Stimulated activated CD4-positive, alpha-beta T cell treated with anti-CD3 and anti-CD28 coated beads, Interleukin-12 subunit alpha, Interleukin-12 subunit beta, amount 100 ng/mL, for 48 hours (primary cell): ENCODE results near the gene AGO3.

ENCODE experiments used
- DNase-seq, 3 donors: peaks; one replicate each; pipeline ENCODE4 v3.0.0-alpha.2; 2020; ENCODE audit warnings: low read depth in 2 of 3, low spot score in 1 of 3

AGO3 gene

GRCh38 chr1:36094621-36095061 lies 163.7 kb downstream of the AGO3 start:
- DNase-seq, result no peak

DNA sequence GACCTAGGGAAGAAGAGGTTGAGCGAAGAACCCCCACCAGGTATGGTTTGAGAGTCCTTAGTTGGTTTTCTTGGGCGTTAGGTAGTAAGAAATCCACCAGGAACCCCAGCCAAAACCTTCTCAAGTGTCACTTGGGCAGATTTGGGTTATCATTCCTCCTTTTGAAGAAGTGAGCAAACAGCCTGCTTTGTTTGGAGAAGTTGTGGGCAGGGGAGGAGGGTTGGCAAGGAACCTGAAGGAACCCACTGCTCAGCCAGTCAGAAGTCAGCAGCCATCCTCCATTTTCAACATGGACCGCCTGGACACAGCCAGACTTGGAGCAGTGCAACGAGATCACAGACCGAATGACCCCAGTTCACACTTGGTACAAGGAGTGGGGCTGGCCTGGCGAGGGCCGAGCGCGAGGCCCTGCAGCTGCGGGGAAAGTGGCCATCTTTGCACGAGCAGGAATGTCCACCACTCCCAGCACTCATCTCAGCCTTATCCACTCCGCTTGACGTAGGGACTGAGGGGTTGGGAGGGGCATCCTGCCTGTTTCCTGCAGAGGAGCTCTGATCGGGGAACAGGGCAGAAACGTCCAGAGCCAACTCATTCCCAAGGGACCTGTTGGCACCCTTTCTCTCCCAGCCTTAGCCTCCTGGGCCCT lies 165.0 kb downstream of the AGO3 start:
- DNase-seq, result no peak

GRCh38 chr1:36096500-36097432 lies 165.9 kb downstream of the AGO3 start:
- DNase-seq, result no peak

GRCh38 chr1:36097693-36098585 lies 167.0 kb downstream of the AGO3 start:
- DNase-seq, result no peak

DNA sequence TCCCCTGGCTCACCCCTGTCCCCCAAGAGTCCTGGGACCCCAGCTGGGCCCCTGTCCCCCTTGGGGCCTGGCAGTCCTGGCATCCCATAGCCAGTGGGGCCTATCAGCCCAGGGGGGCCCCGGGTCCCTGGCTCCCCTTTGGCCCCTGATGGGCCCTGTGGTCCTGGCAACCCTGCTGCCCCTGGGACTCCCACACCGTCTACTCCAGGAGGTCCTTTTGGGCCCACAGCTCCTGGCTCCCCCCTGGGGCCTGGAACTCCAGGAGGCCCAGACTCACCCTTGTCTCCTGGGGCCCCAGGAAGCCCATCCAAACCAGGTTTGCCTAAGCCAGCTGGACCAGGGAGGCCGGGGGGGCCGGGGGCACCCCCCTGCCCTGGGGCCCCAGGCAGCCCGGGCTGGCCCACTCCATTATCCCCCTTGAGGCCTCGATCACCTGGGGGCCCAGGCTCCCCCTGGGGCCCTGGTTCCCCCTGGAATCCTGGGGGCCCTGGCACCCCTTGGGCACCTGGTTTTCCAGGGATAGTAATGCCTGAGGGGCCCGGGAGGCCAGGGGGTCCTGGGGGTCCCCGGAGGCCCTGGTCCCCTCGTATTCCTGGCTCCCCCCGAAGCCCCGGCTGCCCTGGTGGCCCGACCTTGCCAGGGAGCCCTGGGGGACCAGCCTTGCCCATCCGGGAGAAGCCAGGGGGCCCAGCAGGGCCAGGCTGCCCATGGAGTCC lies 167.9 kb downstream of the AGO3 start:
- no peak for DNase-seq

DNA sequence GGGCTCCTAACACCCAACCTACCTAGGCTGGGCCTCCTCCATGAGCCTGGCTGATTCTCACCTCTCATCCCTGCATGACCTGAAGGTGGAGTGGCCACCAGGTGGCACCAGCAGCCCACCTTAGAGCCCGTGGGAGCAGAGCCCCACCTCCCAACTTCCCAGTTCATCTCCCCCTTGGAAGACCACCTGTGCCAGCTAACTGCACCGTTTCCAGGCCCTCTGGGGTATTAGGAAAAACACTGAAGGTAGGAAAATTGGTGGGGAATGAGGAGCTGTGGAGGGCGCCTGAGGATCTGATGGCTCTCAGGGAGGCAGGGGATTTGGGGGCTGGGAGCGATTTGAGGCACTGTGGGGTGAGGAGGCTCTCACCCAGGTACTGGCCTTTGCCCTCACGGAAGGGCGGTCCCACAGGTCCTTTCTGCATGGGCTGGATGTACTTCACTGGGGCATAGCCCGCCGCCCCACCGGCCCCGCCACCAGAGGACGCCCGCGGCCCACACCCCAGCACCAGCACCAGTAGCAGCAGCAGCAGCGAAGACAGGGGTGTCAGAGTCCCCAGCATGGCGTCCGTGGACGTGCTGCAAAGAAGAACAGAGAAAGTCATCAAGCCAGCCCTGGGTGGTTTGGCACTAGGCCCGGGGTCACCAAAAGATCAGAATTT lies 168.9 kb downstream of the AGO3 start:
- DNase-seq, result peak; percentile 56 to 71 (median 70)

DNA sequence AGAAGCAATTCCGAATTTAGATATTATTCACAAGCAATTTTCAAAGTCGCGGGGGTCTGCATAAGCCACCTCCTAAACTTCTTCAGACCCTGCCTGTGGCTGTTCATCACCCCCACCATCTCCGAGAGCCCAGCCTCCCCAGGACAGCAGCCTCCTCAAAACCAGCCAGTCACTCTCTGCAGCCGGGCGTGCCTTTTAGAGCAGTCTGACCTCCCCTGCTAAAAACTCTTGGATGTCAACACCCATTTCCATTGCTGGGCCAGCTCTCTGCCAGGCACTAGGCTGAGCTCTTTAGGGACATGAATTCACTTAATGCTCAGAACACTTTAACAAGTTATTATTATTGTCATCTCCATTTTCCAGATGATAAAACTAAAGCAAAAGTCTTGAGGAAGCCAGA lies 169.5 kb downstream of the AGO3 start:
- no peak for DNase-seq

DNA sequence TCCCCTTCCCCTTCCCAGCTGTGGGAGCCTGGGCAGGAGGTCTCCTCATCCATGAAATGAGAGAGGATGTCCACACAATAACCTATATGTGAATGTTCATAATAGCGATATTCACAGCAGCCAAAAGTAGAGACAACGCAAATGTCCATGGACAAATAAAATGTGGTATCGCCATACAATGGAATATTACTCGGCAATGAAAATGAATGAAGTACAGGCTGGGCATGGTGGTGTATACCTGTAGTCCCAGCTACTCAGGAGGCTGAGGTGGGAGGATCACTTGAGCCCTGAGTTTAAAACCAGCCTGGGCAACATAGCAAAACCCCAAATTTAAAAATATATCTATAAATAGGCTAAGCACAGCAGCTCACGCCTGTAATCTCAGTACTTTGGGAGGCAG lies 170.6 kb downstream of the AGO3 start:
- DNase-seq, result no peak

DNA sequence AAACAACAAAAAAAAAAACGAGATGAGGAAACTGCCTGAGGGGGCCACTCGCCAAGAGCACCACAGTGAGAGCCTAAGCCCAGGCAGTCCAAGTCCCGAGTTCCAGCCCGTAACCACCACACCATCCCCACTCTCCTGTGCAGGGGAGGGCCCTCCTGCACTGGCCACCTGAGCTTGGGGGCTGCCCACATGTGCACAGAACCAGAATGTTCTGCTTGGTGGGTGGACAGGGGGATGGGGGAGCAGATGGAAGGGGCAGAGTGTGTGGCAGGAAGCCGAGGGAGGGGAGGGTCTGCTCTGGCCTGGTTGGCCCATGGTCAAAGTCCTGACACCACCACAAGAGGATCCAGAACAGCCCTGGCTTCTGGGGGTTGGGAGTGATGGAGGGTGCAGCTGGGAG lies 175.4 kb downstream of the AGO3 start:
- DNase-seq, result no peak

DNA sequence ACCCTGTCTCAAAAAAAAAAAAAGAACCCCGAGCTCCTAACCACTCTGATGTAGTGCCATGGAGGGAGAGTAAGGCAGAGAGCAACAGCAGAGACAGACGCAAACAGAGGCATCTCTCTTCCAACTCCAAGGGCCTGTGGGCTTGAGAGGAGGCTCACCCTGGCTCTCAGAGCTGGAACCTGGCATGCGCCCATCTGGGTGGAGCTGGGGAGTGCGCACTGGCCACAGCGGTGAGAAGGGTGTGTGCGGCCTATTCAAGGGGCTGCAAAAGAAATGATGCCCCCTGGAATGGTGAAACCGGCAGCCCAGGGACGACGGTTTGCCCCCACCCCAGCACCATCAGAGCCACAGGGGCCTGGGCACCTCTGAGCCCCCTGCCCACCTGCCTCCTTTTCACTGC lies 176.5 kb downstream of the AGO3 start:
- DNase-seq, result no peak

- no peak for DNase-seq
Observed at GRCh38 chr1:36108314-36108713, 177.4 kb downstream of the AGO3 start.

DNA sequence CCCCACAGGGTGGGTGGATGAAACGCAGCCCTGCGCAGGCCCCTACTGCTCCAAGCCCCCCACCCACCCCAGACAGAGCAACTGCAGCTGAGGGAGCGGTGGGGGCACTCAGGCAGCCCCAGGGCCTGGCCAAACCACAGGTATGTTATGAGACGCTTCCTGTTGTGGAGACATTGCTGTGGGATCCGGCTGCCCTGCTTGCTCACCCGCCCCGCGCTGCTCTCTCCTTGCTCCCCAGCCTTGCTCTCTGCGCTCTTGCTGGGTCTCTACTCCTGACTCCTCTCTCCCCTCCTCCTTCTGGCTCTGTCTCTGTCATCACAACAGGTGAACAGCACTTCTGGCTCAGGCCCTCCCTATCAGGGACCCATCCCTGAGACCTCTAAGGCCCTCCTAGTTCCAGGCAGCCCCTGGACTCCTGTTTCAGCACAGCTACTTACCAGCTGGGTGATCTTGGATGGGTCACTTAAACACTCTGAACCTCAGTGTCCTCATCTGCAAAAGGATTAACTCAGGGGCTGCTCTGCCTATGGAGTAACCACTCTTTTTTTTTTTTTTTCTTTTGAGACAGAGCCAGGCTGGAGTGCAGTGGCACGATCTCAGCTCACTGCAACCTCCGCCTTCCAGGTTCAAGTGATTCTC lies 178.3 kb downstream of the AGO3 start:
- no peak for DNase-seq

DNA sequence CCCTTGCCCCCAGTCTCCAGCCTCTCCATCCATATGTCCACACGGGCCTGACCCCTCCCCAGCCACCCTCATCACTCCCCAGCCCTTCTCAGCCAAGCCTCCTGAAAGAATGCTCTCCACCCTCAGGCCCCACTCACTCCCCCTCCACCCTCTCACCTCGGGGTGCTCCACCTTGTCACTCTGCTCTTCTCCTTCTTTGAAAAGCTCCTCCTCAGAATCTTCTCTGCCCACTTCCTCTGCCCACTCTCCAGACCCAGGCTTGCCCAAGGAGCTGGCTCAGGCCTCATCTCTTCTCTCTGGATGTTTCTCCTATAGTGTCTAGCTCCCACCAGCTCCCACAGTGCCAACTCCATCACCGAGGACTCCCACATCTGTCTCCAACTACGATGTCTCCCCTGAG lies 180.2 kb downstream of the AGO3 start:
- DNase-seq, result no peak

DNA sequence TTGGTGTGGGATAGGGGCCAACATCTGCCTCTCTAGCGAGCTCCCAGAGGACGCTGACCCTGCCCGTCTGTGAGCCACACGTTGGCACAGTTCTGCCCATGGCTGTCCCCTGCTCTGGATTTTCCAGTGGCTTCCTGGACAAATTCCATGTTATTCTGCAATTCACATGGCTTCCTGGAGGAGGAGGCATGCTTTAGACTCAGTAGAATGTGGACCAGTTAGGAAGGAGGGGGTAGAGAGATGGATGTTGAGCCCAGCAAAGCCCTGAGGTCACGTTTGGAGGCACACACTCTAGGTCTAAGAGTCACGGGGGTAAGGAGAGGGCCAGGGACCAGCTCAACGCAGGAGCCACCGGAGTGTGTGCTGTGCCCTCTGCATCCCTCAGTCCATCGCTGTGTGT lies 181.9 kb downstream of the AGO3 start:
- no peak for DNase-seq

- DNase-seq, result no peak
Observed at GRCh38 chr1:36114371-36114770, 183.5 kb downstream of the AGO3 start.

- DNase-seq, result no peak
Observed at GRCh38 chr1:36115200-36115669, 184.3 kb downstream of the AGO3 start.

DNA sequence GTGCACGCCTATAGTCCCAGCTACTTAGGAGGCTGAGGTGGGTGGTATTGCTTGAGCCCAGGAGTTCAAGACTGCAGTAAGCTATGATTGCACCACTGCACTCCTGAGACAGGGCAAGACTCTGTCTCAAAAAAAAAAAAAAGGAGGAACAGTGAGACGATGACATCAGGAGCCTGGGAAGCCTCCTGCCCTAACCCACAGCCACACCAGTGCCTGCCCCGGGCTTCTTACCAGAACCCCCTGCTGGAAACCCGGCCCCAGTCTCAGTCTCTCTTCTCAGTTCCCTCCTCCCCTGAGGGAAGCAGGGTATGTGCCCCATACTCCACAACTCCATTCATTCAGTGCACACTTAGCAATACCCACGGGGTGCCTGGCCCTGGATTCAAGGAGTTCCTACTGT lies 185.0 kb downstream of the AGO3 start:
- no peak for DNase-seq

- DNase-seq, result no peak
Observed at GRCh38 chr1:36116901-36117300, 186.0 kb downstream of the AGO3 start.

GRCh38 chr1:36118447-36119204 lies 187.7 kb downstream of the AGO3 start:
- DNase-seq, result no peak
